GM18909 (cell line): ENCODE results near the gene PSG4.
"Not testable (repeated sequence)": the region's sequence is repeated elsewhere in the genome, so short reads cannot be mapped to it uniquely, and the experiment has no call there.

Source experiments
- ATAC-seq: cut with Tn5 transposase; IDR thresholded peaks from one replicate; pipeline ENCODE4 v1.9.1; 2021; ENCODE audit warnings: mild to moderate bottlenecking; ENCODE audit not compliant: unreplicated experiment, poor library complexity

The PSG4 gene

GRCh38 chr19:43201337-43201801 lies 4.1 kb downstream of the PSG4 start:
- not testable (repeated sequence) for ATAC-seq

GRCh38 chr19:43198686-43199419 lies 6.6 kb downstream of the PSG4 start:
- ATAC-seq: not testable (repeated sequence)

- not testable (repeated sequence) for ATAC-seq
Measured at GRCh38 chr19:43197666-43198397, 7.6 kb downstream of the PSG4 start.

- not testable (repeated sequence) for ATAC-seq
Measured at GRCh38 chr19:43194397-43194796, 11.0 kb downstream of the PSG4 start.

GRCh38 chr19:43192381-43193155 lies 12.9 kb downstream of the PSG4 start:
- not testable (repeated sequence) for ATAC-seq

- ATAC-seq: not testable (repeated sequence)
Measured at GRCh38 chr19:43188092-43188491, 17.3 kb downstream of the PSG4 start.

- ATAC-seq: not testable (repeated sequence)
Measured at GRCh38 chr19:43186311-43186935, 19.0 kb downstream of the PSG4 start, which contains the start of gene PSG5. PSG5 (minus strand) TSS chr19:43186536; CDS start chr19:43186405, 131 bp downstream.

GRCh38 chr19:43181869-43182771 lies 23.3 kb downstream of the PSG4 start:
- ATAC-seq: not testable (repeated sequence)

- not testable (repeated sequence) for ATAC-seq
Measured at GRCh38 chr19:43179569-43180147, 25.8 kb downstream of the PSG4 start.

- ATAC-seq: not testable (repeated sequence)
Measured at GRCh38 chr19:43178577-43178976, 26.9 kb downstream of the PSG4 start.

- not testable (repeated sequence) for ATAC-seq
Measured at GRCh38 chr19:43165906-43166305, 39.5 kb downstream of the PSG4 start.

- not testable (repeated sequence) for ATAC-seq
Measured at GRCh38 chr19:43163135-43163534, 42.3 kb downstream of the PSG4 start.

- not testable (repeated sequence) for ATAC-seq
Measured at GRCh38 chr19:43162261-43162660, 43.2 kb downstream of the PSG4 start.

- ATAC-seq: no peak
Measured at GRCh38 chr19:43152214-43152613, 53.2 kb downstream of the PSG4 start.

GRCh38 chr19:43149788-43150187 lies 55.6 kb downstream of the PSG4 start:
- ATAC-seq: not testable (repeated sequence)

GRCh38 chr19:43148233-43148632 lies 57.2 kb downstream of the PSG4 start:
- ATAC-seq: no peak
